HTR-8/SVneo (cell line): ENCODE data around the gene MDM2.
"Not testable (repeated sequence)": the region's sequence is repeated elsewhere in the genome, so short reads cannot be mapped to it uniquely, and the experiment has no call there.

Experiments
- DNase-seq: peaks from one replicate; pipeline ENCODE4 v3.0.0; 2011; ENCODE audit warnings: low spot score, mixed read lengths; ENCODE audit not compliant: insufficient read length
- FAIRE-seq: peaks from 2 replicates; lab custom pipeline; 2011; peaks lifted over from hg19 to GRCh38; lab: Jason Lieb, UNC

Gene MDM2

GRCh38 chr12:68803948-68804656 is 3.9 kb upstream of the MDM2 start:
- DNase-seq (no peak), FAIRE-seq (no peak)

GRCh38 chr12:68804657-68805591 is 3.1 kb upstream of the MDM2 start:
- FAIRE-seq, result no peak
- DNase-seq, result no peak

GRCh38 chr12:68805592-68806120 is 2.3 kb upstream of the MDM2 start:
- FAIRE-seq, result no peak
- DNase-seq, result no peak

GRCh38 chr12:68806488-68807237 is 1.3 kb upstream of the MDM2 start:
- FAIRE-seq (no peak), DNase-seq (no peak)

GRCh38 chr12:68807274-68807575 is 752 bp upstream of the MDM2 start:
- not testable (repeated sequence) for DNase-seq, FAIRE-seq

- FAIRE-seq (peak; percentile 85), DNase-seq (peak; percentile 88)
These were observed 612 bp downstream of the MDM2 start for GRCh38 chr12:68808388-68809189.

- FAIRE-seq, result no peak
- no peak for DNase-seq
These were observed 1.4 kb downstream of the MDM2 start for GRCh38 chr12:68809190-68810026.

GRCh38 chr12:68810027-68810389 is 2.0 kb downstream of the MDM2 start:
- FAIRE-seq, DNase-seq: not testable (repeated sequence)

- not testable (repeated sequence) for FAIRE-seq, DNase-seq
These were observed 3.6 kb downstream of the MDM2 start for GRCh38 chr12:68811573-68811972.

GRCh38 chr12:68812553-68813241 is 4.7 kb downstream of the MDM2 start:
- no peak for FAIRE-seq
- DNase-seq, result no peak

- DNase-seq (no peak), FAIRE-seq (no peak)
These were observed 5.2 kb downstream of the MDM2 start for GRCh38 chr12:68813242-68813593.

- no peak for FAIRE-seq
- DNase-seq, result no peak
These were observed 6.7 kb downstream of the MDM2 start for GRCh38 chr12:68814490-68815231.

- no peak for DNase-seq
- FAIRE-seq, result no peak
These were observed 7.4 kb downstream of the MDM2 start for GRCh38 chr12:68815232-68815927.

- FAIRE-seq, result no peak
- no peak for DNase-seq
These were observed 8.2 kb downstream of the MDM2 start for GRCh38 chr12:68815928-68816800.

GRCh38 chr12:68819481-68819880 is 11.5 kb downstream of the MDM2 start:
- not testable (repeated sequence) for FAIRE-seq, DNase-seq
